ENCODE measurements around the gene CST6. TPM values are rescaled to one million over a fixed set of nuclear protein-coding genes. Genes with fewer than 3 reads are reported as not detected.

CST6 gene
- polyA plus RNA-seq, 2 donors: 36.1 to 66.5 TPM

- WGBS, 2 donors: 1 to 2% methylated on average over 17 of the region's 17 CpGs
- Histone ChIP-seq H3K36me3 (ENCODE audit: control insufficient read depth in 2 of 2, insufficient read depth in 2 of 2, low read length in 1 of 2) (peaks cover 3 to 15% of the 10 kb centered on the region in 2 donors), H3K27ac (ENCODE audit: low read depth in 2 of 2, low read length in 1 of 2) (peak overlapping the region; percentile 83 to 86), H3K4me1 (ENCODE audit: control insufficient read depth in 2 of 2, insufficient read depth in 2 of 2, low read length in 1 of 2) (peaks cover 4 to 6% of the 10 kb centered on the region in 2 donors), H3K9me3 (ENCODE audit: control insufficient read depth in 2 of 2, insufficient read depth in 1 of 2, low read depth in 1 of 2, low read length in 1 of 2) (no peaks in the 10 kb centered on the region), H3K27me3 (ENCODE audit: control insufficient read depth in 1 of 2, insufficient read depth in 2 of 2, low read length in 2 of 2) (no peaks in the 10 kb centered on the region), H3K4me3 (ENCODE audit: low read depth in 1 of 2, low read length in 2 of 2) (peak overlapping the region; percentile 93 to 97)
Observed at GRCh38 chr11:66052664-66052982, 40.8 kb downstream of the CST6 start.

GRCh38 chr11:66055021-66055420 lies 43.2 kb downstream of the CST6 start:
- Histone ChIP-seq H3K27ac (ENCODE audit: low read depth in 2 of 2, low read length in 1 of 2) (no peak overlapping the region), H3K9me3 (ENCODE audit: control insufficient read depth in 2 of 2, insufficient read depth in 1 of 2, low read depth in 1 of 2, low read length in 1 of 2) (no peaks in the 10 kb centered on the region), H3K27me3 (ENCODE audit: control insufficient read depth in 1 of 2, insufficient read depth in 2 of 2, low read length in 2 of 2) (no peaks in the 10 kb centered on the region), H3K4me3 (ENCODE audit: low read depth in 1 of 2, low read length in 2 of 2) (no peak overlapping the region), H3K36me3 (ENCODE audit: control insufficient read depth in 2 of 2, insufficient read depth in 2 of 2, low read length in 1 of 2) (peaks cover 11 to 36% of the 10 kb centered on the region in 2 donors), H3K4me1 (ENCODE audit: control insufficient read depth in 2 of 2, insufficient read depth in 2 of 2, low read length in 1 of 2) (peaks cover 4 to 6% of the 10 kb centered on the region in 2 donors)
- WGBS, 2 donors: 90% methylated on average over 7 of the region's 7 CpGs

GRCh38 chr11:66056501-66056900 lies 44.7 kb downstream of the CST6 start:
- H3K9me3 ChIP-seq (ENCODE audit: control insufficient read depth in 2 of 2, insufficient read depth in 1 of 2, low read depth in 1 of 2, low read length in 1 of 2): no peaks in the 10 kb centered on the region
- 50 to 60% methylated on average over 7 of the region's 7 CpGs for WGBS, 2 donors
- no peak overlapping the region for H3K27ac ChIP-seq (ENCODE audit: low read depth in 2 of 2, low read length in 1 of 2)
- peaks cover 14 to 44% of the 10 kb centered on the region in 2 donors for H3K36me3 ChIP-seq (ENCODE audit: control insufficient read depth in 2 of 2, insufficient read depth in 2 of 2, low read length in 1 of 2)
- H3K27me3 ChIP-seq (ENCODE audit: control insufficient read depth in 1 of 2, insufficient read depth in 2 of 2, low read length in 2 of 2): no peaks in the 10 kb centered on the region
- H3K4me1 ChIP-seq (ENCODE audit: control insufficient read depth in 2 of 2, insufficient read depth in 2 of 2, low read length in 1 of 2): peaks cover 1 to 4% of the 10 kb centered on the region in 2 donors
- H3K4me3 ChIP-seq (ENCODE audit: low read depth in 1 of 2, low read length in 2 of 2): no peak overlapping the region

GRCh38 chr11:66059966-66060680 lies 48.3 kb downstream of the CST6 start:
- Histone ChIP-seq H3K27ac (ENCODE audit: low read depth in 2 of 2, low read length in 1 of 2) (no peak overlapping the region), H3K27me3 (ENCODE audit: control insufficient read depth in 1 of 2, insufficient read depth in 2 of 2, low read length in 2 of 2) (no peaks in the 10 kb centered on the region), H3K36me3 (ENCODE audit: control insufficient read depth in 2 of 2, insufficient read depth in 2 of 2, low read length in 1 of 2) (peaks cover 22 to 56% of the 10 kb centered on the region in 2 donors), H3K4me1 (ENCODE audit: control insufficient read depth in 2 of 2, insufficient read depth in 2 of 2, low read length in 1 of 2) (no peaks in the 10 kb centered on the region), H3K4me3 (ENCODE audit: low read depth in 1 of 2, low read length in 2 of 2) (no peak overlapping the region), H3K9me3 (ENCODE audit: control insufficient read depth in 2 of 2, insufficient read depth in 1 of 2, low read depth in 1 of 2, low read length in 1 of 2) (no peaks in the 10 kb centered on the region)
- WGBS, 2 donors: 67 to 69% methylated on average over 8 of the region's 8 CpGs

GRCh38 chr11:66061268-66061667 lies 49.5 kb downstream of the CST6 start:
- H3K27me3 ChIP-seq (ENCODE audit: control insufficient read depth in 1 of 2, insufficient read depth in 2 of 2, low read length in 2 of 2): no peaks in the 10 kb centered on the region
- H3K4me3 ChIP-seq (ENCODE audit: low read depth in 1 of 2, low read length in 2 of 2): no peak overlapping the region
- H3K27ac ChIP-seq (ENCODE audit: low read depth in 2 of 2, low read length in 1 of 2): no peak overlapping the region
- 80% methylated on average over 6 of the region's 6 CpGs for WGBS, 2 donors
- H3K4me1 ChIP-seq (ENCODE audit: control insufficient read depth in 2 of 2, insufficient read depth in 2 of 2, low read length in 1 of 2): no peaks in the 10 kb centered on the region
- H3K36me3 ChIP-seq (ENCODE audit: control insufficient read depth in 2 of 2, insufficient read depth in 2 of 2, low read length in 1 of 2): peaks cover 19 to 52% of the 10 kb centered on the region in 2 donors
- no peaks in the 10 kb centered on the region for H3K9me3 ChIP-seq (ENCODE audit: control insufficient read depth in 2 of 2, insufficient read depth in 1 of 2, low read depth in 1 of 2, low read length in 1 of 2)

- WGBS, 2 donors: 81 to 88% methylated on average over 2 of the region's 2 CpGs
- no peak overlapping the region for H3K27ac ChIP-seq (ENCODE audit: low read depth in 2 of 2, low read length in 1 of 2)
- H3K4me1 ChIP-seq (ENCODE audit: control insufficient read depth in 2 of 2, insufficient read depth in 2 of 2, low read length in 1 of 2): no peaks in the 10 kb centered on the region
- no peaks in the 10 kb centered on the region for H3K9me3 ChIP-seq (ENCODE audit: control insufficient read depth in 2 of 2, insufficient read depth in 1 of 2, low read depth in 1 of 2, low read length in 1 of 2)
- H3K27me3 ChIP-seq (ENCODE audit: control insufficient read depth in 1 of 2, insufficient read depth in 2 of 2, low read length in 2 of 2): no peaks in the 10 kb centered on the region
- no peak overlapping the region for H3K4me3 ChIP-seq (ENCODE audit: low read depth in 1 of 2, low read length in 2 of 2)
- H3K36me3 ChIP-seq (ENCODE audit: control insufficient read depth in 2 of 2, insufficient read depth in 2 of 2, low read length in 1 of 2): peaks cover 19 to 47% of the 10 kb centered on the region in 2 donors
Observed at GRCh38 chr11:66062408-66062807, 50.6 kb downstream of the CST6 start.

Other genes with a start within 250 kb of the CST6 start
- 10 to 100 TPM; 10.1 to 10.9 TPM for gene AP5B1, start 231.0 kb upstream of the CST6 start, polyA plus RNA-seq
- 10 to 100 TPM; 38.2 to 49.9 TPM for gene OVOL1, start 224.9 kb upstream of the CST6 start, polyA plus RNA-seq
- gene SNX32, start 178.0 kb upstream of the CST6 start, polyA plus RNA-seq: under 1 TPM; 0.15 to 0.47 TPM
- 100 to 1,000 TPM; 361 to 694 TPM for gene CFL1, start 153.8 kb upstream of the CST6 start, polyA plus RNA-seq
- 10 to 100 TPM; 32.1 to 48.0 TPM for gene MUS81, start 151.6 kb upstream of the CST6 start, polyA plus RNA-seq
- gene EFEMP2, start 139.2 kb upstream of the CST6 start, polyA plus RNA-seq: 10 to 100 TPM in 1 of 2 donors, 1 to 10 TPM in 1; 9.2 to 13.1 TPM
- gene CTSW, start 132.2 kb upstream of the CST6 start, polyA plus RNA-seq: 1 to 10 TPM; 1.3 to 1.7 TPM
- 10 to 100 TPM; 20.7 to 38.1 TPM for gene FIBP, start 123.5 kb upstream of the CST6 start, polyA plus RNA-seq
- 10 to 100 TPM; 13.5 to 22.7 TPM for gene CCDC85B, start 121.3 kb upstream of the CST6 start, polyA plus RNA-seq
- 10 to 100 TPM; 26.7 to 39.6 TPM for gene FOSL1, start 111.6 kb upstream of the CST6 start, polyA plus RNA-seq
- gene C11orf68, start 92.9 kb upstream of the CST6 start, polyA plus RNA-seq: 10 to 100 TPM; 21.8 to 27.6 TPM
- 100 to 1,000 TPM in 1 of 2 donors, 10 to 100 TPM in 1; 89.6 to 103 TPM for gene DRAP1, start 92.6 kb upstream of the CST6 start, polyA plus RNA-seq
- gene TSGA10IP, start 66.5 kb upstream of the CST6 start, polyA plus RNA-seq: not detected
- 10 to 100 TPM; 33.9 to 77.1 TPM for gene SART1, start 50.3 kb upstream of the CST6 start, polyA plus RNA-seq
- 10 to 100 TPM; 13.6 to 17.8 TPM for gene EIF1AD, start 9.9 kb upstream of the CST6 start, polyA plus RNA-seq
- 100 to 1,000 TPM; 142 to 246 TPM for gene BANF1, start 9.5 kb upstream of the CST6 start, polyA plus RNA-seq
- under 1 TPM; 0.05 to 0.06 TPM for gene CATSPER1, start 14.5 kb downstream of the CST6 start, polyA plus RNA-seq
- gene GAL3ST3, start 37.2 kb downstream of the CST6 start, polyA plus RNA-seq: under 1 TPM in 1 of 2 donors, not detected in 1; 0.01 TPM
- gene SF3B2, start 40.4 kb downstream of the CST6 start, polyA plus RNA-seq: 10 to 100 TPM; 61.9 to 80.2 TPM
- gene PACS1, start 58.3 kb downstream of the CST6 start, polyA plus RNA-seq: 10 to 100 TPM; 16.0 to 24.8 TPM
- gene KLC2, start 245.7 kb downstream of the CST6 start, polyA plus RNA-seq: 10 to 100 TPM; 13.8 to 17.1 TPM